Nasal cavity respiratory epithelium epithelial cell of viscerocranial mucosa (primary cell): ENCODE results near the gene CLDN22. TPM values are rescaled to one million over a fixed set of nuclear protein-coding genes. Genes with fewer than 3 reads are reported as not detected.

Source experiments
- total RNA-seq: library from RNA; depleted of rRNA; stranded (reverse); fragments of >200 nt; gene quantifications from 2 replicates; pipeline ENCODE4 v1.2.3, GENCODE V29; 2014

CLDN22 gene
- not detected in 2 replicates for total RNA-seq

DNA sequence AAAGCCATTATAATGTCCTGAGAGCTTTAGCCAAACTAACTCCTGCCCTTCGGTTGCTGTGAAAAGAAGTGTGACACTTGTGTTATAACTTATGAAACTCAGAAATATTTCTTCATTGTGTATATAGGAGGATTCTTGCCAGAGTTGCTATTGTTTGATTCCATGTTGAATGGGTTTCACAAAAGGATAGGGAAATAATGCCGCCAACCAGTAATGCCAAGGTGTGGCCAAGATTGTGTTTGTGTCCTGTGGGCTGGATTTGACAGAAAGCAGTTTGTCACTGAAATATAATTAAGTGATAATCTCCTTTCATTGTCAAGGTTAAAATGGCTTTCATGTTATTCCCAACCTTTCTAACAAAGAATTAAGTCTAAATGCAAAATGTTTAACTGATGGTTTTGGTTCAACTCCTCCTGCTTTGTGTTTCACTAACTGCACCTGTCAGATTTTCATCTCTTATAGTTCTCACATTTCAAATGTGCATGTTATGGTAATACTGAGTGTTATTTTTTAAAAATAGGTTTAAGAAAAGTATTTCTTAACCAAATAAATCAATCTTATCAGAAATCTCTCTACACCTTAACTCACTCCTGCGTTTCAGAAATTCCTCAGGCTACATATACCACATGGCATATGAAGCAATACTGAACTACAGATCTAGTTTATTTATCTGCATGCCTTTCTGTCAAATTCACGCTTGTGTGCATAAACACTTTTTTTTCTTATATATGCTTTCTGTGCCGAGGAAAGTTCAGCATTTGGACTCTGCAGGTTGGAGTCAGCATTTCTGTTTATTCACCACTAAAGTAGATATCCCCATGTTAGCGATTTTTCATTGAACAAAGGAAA, at the start of gene CLDN22:
Gene CLDN22 (minus strand): TSS at position 66 of the 849 bp plus-strand sequence. CDS start 58 bp downstream, at position 8.

DNA sequence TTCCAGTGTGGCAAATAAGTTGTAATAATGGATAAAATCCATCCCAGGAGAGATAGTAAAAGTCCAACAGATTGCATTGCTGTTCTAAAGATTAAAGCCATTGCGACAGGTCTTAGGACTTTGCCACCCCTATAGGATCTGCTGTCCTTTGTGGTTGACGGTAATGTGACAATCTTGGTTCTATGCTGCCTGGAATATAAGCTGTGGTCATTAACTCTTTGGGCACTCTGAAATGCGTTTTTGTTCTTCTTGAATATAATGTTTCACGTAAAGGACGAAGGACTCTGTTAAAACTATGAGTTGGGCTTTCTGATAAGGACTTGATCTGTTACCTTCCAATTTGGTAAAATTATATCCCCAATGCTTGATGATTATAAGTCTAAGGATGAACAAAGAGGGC, 2.2 kb upstream of the CLDN22 start, which contains the start of gene CLDN24:
Gene CLDN24 (minus strand): TSS at position 101 of the 400 bp plus-strand sequence. CDS start 0 bp downstream, at position 101.

Other genes with a start within 250 kb of the CLDN22 start
- gene WWC2, start 221.0 kb downstream of the CLDN22 start, total RNA-seq: 8.9 and 27.2 TPM in 2 replicates
- not detected in 2 replicates for gene CLDN24, start 2.1 kb upstream of the CLDN22 start, total RNA-seq
- gene CDKN2AIP, start 124.4 kb upstream of the CLDN22 start, total RNA-seq: 19.5 and 20.1 TPM in 2 replicates
- 17.4 and 17.9 TPM in 2 replicates for gene ING2, start 184.8 kb upstream of the CLDN22 start, total RNA-seq